ENCODE results near the gene LRRC41. TPM values are rescaled to one million over a fixed set of nuclear protein-coding genes. Genes with fewer than 3 reads are reported as not detected.
"Not testable (repeated sequence)": the region's sequence is repeated elsewhere in the genome, so short reads cannot be mapped to it uniquely, and the experiment has no call there.

LRRC41 gene
- polyA plus RNA-seq, 1 of the 3 experiments (the other 2 are of a cell fraction) = 59.3 TPM

GRCh38 chr1:46242918-46243317, 60.5 kb downstream of the LRRC41 start:
- peaks cover 1% of the 10 kb centered on the region for H3K79me2 ChIP-seq (ENCODE audit: insufficient read depth)
- CTCF ChIA-PET = interaction anchor here (0.9 to 2.9 kb wide), 2 partner anchors 19 to 98 kb away, joined by 4 to 19 read pairs; partner anchors contain the start of gene NSUN4

DNA sequence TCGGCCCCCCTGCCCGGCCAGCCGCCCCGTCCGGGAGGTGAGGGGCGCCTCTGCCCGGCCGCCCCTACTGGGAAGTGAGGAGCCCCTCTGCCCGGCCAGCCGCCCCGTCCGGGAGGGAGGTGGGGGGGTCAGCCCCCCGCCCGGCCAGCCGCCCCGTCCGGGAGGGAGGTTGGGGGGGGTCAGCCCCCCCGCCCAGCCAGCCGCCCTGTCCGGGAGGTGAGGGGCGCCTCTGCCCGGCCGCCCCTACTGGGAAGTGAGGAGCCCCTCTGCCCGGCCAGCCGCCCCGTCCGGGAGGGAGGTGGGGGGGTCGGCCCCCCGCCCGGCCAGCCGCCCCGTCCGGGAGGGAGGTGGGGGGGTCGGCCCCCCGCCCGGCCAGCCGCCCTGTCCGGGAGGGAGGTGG, 61.7 kb downstream of the LRRC41 start:
- H3K4me3 ChIP-seq (ENCODE audit: low read depth in 2 of 2, low read length in 1 of 2); CTCF ChIA-PET: not testable (repeated sequence)
- no CpG with 5 or more reads among the region's 38 CpGs for WGBS (ENCODE audit: low lambda C conversion rate)

More at GRCh38 chr1:46242918-46243317, 60.5 kb downstream of the LRRC41 start:
- H3K4me1 ChIP-seq (ENCODE audit: control insufficient read depth in 1 of 2, insufficient read depth in 2 of 2, low read depth in 1 of 2, low read length in 1 of 2) = peaks cover 0 to under 1% of the 10 kb centered on the region in 2 experiments; a peak in 1 of 4 replicates
- 31% methylated on average over 1 of the region's 1 CpG for WGBS (ENCODE audit: low lambda C conversion rate)
- no peak overlapping the region for H2AFZ ChIP-seq (ENCODE audit: low read depth)
- no peak overlapping the region for H3K9ac ChIP-seq
- H3K27ac ChIP-seq (ENCODE audit: low read depth in 2 of 2, low read length in 1 of 2) = no peak overlapping the region
- no peaks in the 10 kb centered on the region for H3K9me3 ChIP-seq
- POLR2A ChIA-PET = no interaction called here
- H4K20me1 ChIP-seq (ENCODE audit: insufficient read depth) = no peaks in the 10 kb centered on the region
- H3K4me2 ChIP-seq = no peak overlapping the region
- H3K27me3 ChIP-seq (ENCODE audit: insufficient read depth) = no peaks in the 10 kb centered on the region
- no peaks in the 10 kb centered on the region for H3K9me2 ChIP-seq
- TF ChIP-seq EP300 (IDR thresholded peaks at IDR 0.05; ENCODE audit: borderline replicate concordance in 1 of 2, low read depth in 1 of 2, low read length in 1 of 2) = no peak
- no peak for DNase-seq
- no peak overlapping the region for H3K4me3 ChIP-seq (ENCODE audit: low read depth in 2 of 2, low read length in 1 of 2)
- H3K36me3 ChIP-seq (replicated peaks in 1 of 2; ENCODE audit: control insufficient read depth in 1 of 2, insufficient read depth in 2 of 2, low read length in 1 of 2) = no peaks in the 10 kb centered on the region
- H3F3A ChIP-seq (replicated peaks; ENCODE audit: insufficient read depth) = peaks cover 8% of the 10 kb centered on the region

DNA sequence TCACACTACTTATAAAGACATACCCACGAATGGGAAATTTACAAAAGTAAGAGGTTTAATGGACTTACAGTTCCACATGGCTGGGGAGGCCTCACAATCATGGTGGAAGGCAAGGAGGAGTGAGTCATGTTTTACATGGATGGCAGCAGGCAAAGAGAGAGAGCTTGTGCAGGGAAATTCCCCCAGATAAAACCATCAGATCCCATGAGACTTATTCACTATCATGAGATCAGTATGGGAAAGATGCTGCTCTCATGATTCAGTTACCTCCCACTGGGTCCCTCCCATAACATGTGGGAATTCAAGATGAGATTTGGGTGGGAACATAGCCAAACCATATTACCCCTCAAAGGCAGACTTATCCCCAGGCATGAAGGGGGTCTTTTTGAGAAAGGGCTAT, 64.6 kb downstream of the LRRC41 start:
- H3K9me3 ChIP-seq; H3K79me2 ChIP-seq (ENCODE audit: insufficient read depth); H3K4me1 ChIP-seq (ENCODE audit: control insufficient read depth in 1 of 2, insufficient read depth in 2 of 2, low read depth in 1 of 2, low read length in 1 of 2); H3K27me3 ChIP-seq (ENCODE audit: insufficient read depth); H3K4me2 ChIP-seq; H3K9ac ChIP-seq; H3K4me3 ChIP-seq (ENCODE audit: low read depth in 2 of 2, low read length in 1 of 2); H3K36me3 ChIP-seq (replicated peaks in 1 of 2; ENCODE audit: control insufficient read depth in 1 of 2, insufficient read depth in 2 of 2, low read length in 1 of 2); H4K20me1 ChIP-seq (ENCODE audit: insufficient read depth); POLR2A ChIA-PET; H3F3A ChIP-seq (replicated peaks; ENCODE audit: insufficient read depth); H3K9me2 ChIP-seq; H2AFZ ChIP-seq (ENCODE audit: low read depth); DNase-seq; H3K27ac ChIP-seq (ENCODE audit: low read depth in 2 of 2, low read length in 1 of 2): not testable (repeated sequence)
- WGBS (ENCODE audit: low lambda C conversion rate) = 0% methylated on average over 1 of the region's 1 CpG
- CTCF ChIA-PET = interaction anchor here (1.1 kb wide), 1 partner anchor 15 kb away, joined by 5 read pairs; no protein-coding TSS in a partner anchor

More for the DNA sequence above, 61.7 kb downstream of the LRRC41 start:
- H3F3A ChIP-seq (replicated peaks; ENCODE audit: insufficient read depth); H4K20me1 ChIP-seq (ENCODE audit: insufficient read depth); H3K36me3 ChIP-seq (replicated peaks in 1 of 2; ENCODE audit: control insufficient read depth in 1 of 2, insufficient read depth in 2 of 2, low read length in 1 of 2); H3K9ac ChIP-seq; H3K79me2 ChIP-seq (ENCODE audit: insufficient read depth); H2AFZ ChIP-seq (ENCODE audit: low read depth); H3K9me2 ChIP-seq; DNase-seq; H3K4me2 ChIP-seq; H3K4me1 ChIP-seq (ENCODE audit: control insufficient read depth in 1 of 2, insufficient read depth in 2 of 2, low read depth in 1 of 2, low read length in 1 of 2); H3K27me3 ChIP-seq (ENCODE audit: insufficient read depth); H3K27ac ChIP-seq (ENCODE audit: low read depth in 2 of 2, low read length in 1 of 2); H3K9me3 ChIP-seq; POLR2A ChIA-PET: not testable (repeated sequence)

- POLR2A ChIA-PET = no interaction called here
- CTCF ChIA-PET = interaction anchor here (2.9 kb wide), 1 partner anchor 14 kb away, joined by 11 read pairs; no protein-coding TSS in a partner anchor
- no peak overlapping the region for H2AFZ ChIP-seq (ENCODE audit: low read depth)
- TF ChIP-seq CHD2 (IDR thresholded peaks at IDR 0.05; ENCODE audit: low read length, partially characterized antibody) (no peak), SIN3A (IDR thresholded peaks at IDR 0.05; ENCODE audit: borderline replicate concordance, low read depth, low read length) (no peak), RCOR1 (IDR thresholded peaks at IDR 0.05; ENCODE audit: low read length) (no peak), TCF12 (IDR thresholded peaks at IDR 0.05) (no peak), PBX3 (IDR thresholded peaks at IDR 0.05) (no peak), SMC3 (IDR thresholded peaks at IDR 0.05; ENCODE audit: low read depth, low read length) (no peak), RXRA (IDR thresholded peaks at IDR 0.05; ENCODE audit: borderline replicate concordance, low read depth) (no peak), ELF1 (IDR thresholded peaks at IDR 0.05) (no peak), TEAD4 (IDR thresholded peaks at IDR 0.05; ENCODE audit: borderline replicate concordance, insufficient read depth) (no peak), FOSL2 (IDR thresholded peaks at IDR 0.05; ENCODE audit: borderline replicate concordance, low read depth) (no peak), RAD21 (IDR thresholded peaks at IDR 0.05; ENCODE audit: low read length) (no peak), POLR2AphosphoS5 (IDR thresholded peaks at IDR 0.05; ENCODE audit: low read depth, low read length) (no peak)
- TF ChIP-seq, protein P1, sequence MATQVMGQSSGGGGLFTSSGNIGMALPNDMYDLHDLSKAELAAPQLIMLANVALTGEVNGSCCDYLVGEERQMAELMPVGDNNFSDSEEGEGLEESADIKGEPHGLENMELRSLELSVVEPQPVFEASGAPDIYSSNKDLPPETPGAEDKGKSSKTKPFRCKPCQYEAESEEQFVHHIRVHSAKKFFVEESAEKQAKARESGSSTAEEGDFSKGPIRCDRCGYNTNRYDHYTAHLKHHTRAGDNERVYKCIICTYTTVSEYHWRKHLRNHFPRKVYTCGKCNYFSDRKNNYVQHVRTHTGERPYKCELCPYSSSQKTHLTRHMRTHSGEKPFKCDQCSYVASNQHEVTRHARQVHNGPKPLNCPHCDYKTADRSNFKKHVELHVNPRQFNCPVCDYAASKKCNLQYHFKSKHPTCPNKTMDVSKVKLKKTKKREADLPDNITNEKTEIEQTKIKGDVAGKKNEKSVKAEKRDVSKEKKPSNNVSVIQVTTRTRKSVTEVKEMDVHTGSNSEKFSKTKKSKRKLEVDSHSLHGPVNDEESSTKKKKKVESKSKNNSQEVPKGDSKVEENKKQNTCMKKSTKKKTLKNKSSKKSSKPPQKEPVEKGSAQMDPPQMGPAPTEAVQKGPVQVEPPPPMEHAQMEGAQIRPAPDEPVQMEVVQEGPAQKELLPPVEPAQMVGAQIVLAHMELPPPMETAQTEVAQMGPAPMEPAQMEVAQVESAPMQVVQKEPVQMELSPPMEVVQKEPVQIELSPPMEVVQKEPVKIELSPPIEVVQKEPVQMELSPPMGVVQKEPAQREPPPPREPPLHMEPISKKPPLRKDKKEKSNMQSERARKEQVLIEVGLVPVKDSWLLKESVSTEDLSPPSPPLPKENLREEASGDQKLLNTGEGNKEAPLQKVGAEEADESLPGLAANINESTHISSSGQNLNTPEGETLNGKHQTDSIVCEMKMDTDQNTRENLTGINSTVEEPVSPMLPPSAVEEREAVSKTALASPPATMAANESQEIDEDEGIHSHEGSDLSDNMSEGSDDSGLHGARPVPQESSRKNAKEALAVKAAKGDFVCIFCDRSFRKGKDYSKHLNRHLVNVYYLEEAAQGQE (IDR thresholded peaks at IDR 0.05; ENCODE audit: low read depth, low read length) = no peak
Measured at GRCh38 chr1:46236882-46237281, 66.5 kb downstream of the LRRC41 start.

More at GRCh38 chr1:46236882-46237281, 66.5 kb downstream of the LRRC41 start:
- Histone ChIP-seq H4K20me1 (ENCODE audit: insufficient read depth) (no peaks in the 10 kb centered on the region), H3K9me3 (no peaks in the 10 kb centered on the region), H3K36me3 (replicated peaks in 1 of 2; ENCODE audit: control insufficient read depth in 1 of 2, insufficient read depth in 2 of 2, low read length in 1 of 2) (no peaks in the 10 kb centered on the region), H3K79me2 (ENCODE audit: insufficient read depth) (no peaks in the 10 kb centered on the region), H3K9me2 (no peaks in the 10 kb centered on the region), H3K27ac (ENCODE audit: low read depth in 2 of 2, low read length in 1 of 2) (no peak overlapping the region), H3F3A (replicated peaks; ENCODE audit: insufficient read depth) (no peaks in the 10 kb centered on the region), H3K4me3 (ENCODE audit: low read depth in 2 of 2, low read length in 1 of 2) (no peak overlapping the region), H3K4me2 (no peak overlapping the region), H3K27me3 (ENCODE audit: insufficient read depth) (no peaks in the 10 kb centered on the region), H3K4me1 (ENCODE audit: control insufficient read depth in 1 of 2, insufficient read depth in 2 of 2, low read depth in 1 of 2, low read length in 1 of 2) (no peaks in the 10 kb centered on the region), H3K9ac (no peak overlapping the region)
- 12% methylated on average over 4 of the region's 4 CpGs for WGBS (ENCODE audit: low lambda C conversion rate)
- DNase-seq = no peak

Data from SK-N-SH (cell line).